Esophagus muscularis mucosa (tissue), 4 donors: ENCODE data around the gene GFRA4. TPM values are rescaled to one million over a fixed set of nuclear protein-coding genes. Genes with fewer than 3 reads are reported as not detected.

Experiments
- DNase-seq: peaks from one replicate; pipeline ENCODE4 v3.0.0-alpha.2; 2017; ENCODE audit errors: extremely low spot score
- H3K27ac ChIP-seq, 4 donors: fragments of 200-600 bp; sonication (generic); replicated peaks in 1 of 4; 1 replicate in 3 of 4; 2 replicates in 1 of 4; pipeline ENCODE4 v1.5.1; 2016 to 2019; ENCODE audit warnings: mild to moderate bottlenecking in 1 of 4
- H3K27me3 ChIP-seq, 4 donors: fragments of 200-600 bp; sonication (generic); one replicate each; pipeline versions ENCODE4 v1.5.1 to v1.6.0; 2016 to 2019
- H3K36me3 ChIP-seq, 4 donors: fragments of 200-600 bp; sonication (generic); one replicate each; pipeline ENCODE4 v1.5.1; 2016 to 2019
- H3K4me1 ChIP-seq, 4 donors: fragments of 200-600 bp; sonication (generic); one replicate each; pipeline ENCODE4 v1.5.1; 2016 to 2019
- H3K4me3 ChIP-seq, 4 donors: fragments of 200-600 bp; sonication (generic); 1 replicate in 2 of 4; 2 replicates in 2 of 4; pipeline ENCODE4 v1.5.1; 2016 to 2019; ENCODE audit warnings: mild to moderate bottlenecking in 4 of 4, moderate library complexity in 1 of 4
- H3K9me3 ChIP-seq, 4 donors: fragments of 200-600 bp; sonication (generic); 1 replicate in 3 of 4; 2 replicates in 1 of 4; pipeline ENCODE4 v1.5.1; 2016 to 2019
- CTCF ChIP-seq, 3 experiments: fragments of 200-600 bp in 2 of 3; fragments of 450-650 bp in 1 of 3; sonication (generic) in 2 of 3; IDR thresholded peaks; one replicate each; pipeline ENCODE4 v1.5.1; 2017 to 2019; ENCODE audit warnings: antibody characterized with exemption in 3 of 3, mild to moderate bottlenecking in 2 of 3, moderate library complexity in 1 of 3
- EP300 ChIP-seq: sonication (generic); formaldehyde crosslinking; IDR thresholded peaks from one replicate; pipeline ENCODE4 v1.6.1; 2017; ENCODE audit warnings: antibody characterized with exemption
- POLR2A ChIP-seq: fragments of 450-650 bp; IDR thresholded peaks from one replicate; pipeline ENCODE4 v1.6.1; 2017; ENCODE audit warnings: antibody characterized with exemption, moderate library complexity, mild to moderate bottlenecking, low read depth
- POLR2AphosphoS5 ChIP-seq, 2 donors: sonication (generic); formaldehyde crosslinking; IDR thresholded peaks; one replicate each; pipeline ENCODE4 v1.6.1; 2017; ENCODE audit warnings: antibody characterized with exemption in 2 of 2
- WGBS: methylation state at CpG from one replicate; pipeline ENCODE4 v1.1.5; 2018; 5-methylcytosine and 5-hydroxymethylcytosine counted together
- intact Hi-C: fragments of 100-400 bp; cut with DNase I; formaldehyde crosslinking; loops from one replicate; pipeline ENCODE4 v1.15.1; 2023
- total RNA-seq, 4 donors: library from RNA; depleted of rRNA; stranded (reverse); fragments of >200 nt; gene quantifications; one replicate each; pipeline versions ENCODE4 v1.1.0 to v1.2.1, GENCODE V29; 2016

The GFRA4 gene
- total RNA-seq, 4 donors from 2014 or later = not detected

GRCh38 chr20:3686421-3686820 lies 23.2 kb upstream of the GFRA4 start:
- peaks cover 21 to 43% (median 34%) of the 10 kb centered on the region in 4 donors for H3K4me1 ChIP-seq
- no peaks in the 10 kb centered on the region for H3K9me3 ChIP-seq
- H3K27me3 ChIP-seq = peaks cover 0 to 10% (median 0%) of the 10 kb centered on the region in 4 donors
- DNase-seq = no peak
- H3K4me3 ChIP-seq = no peak overlapping the region
- H3K27ac ChIP-seq = peak overlapping the region; percentile 69 to 84 (median 73)
- intact Hi-C loops = no loop called here
- TF ChIP-seq POLR2A (no peak), POLR2AphosphoS5 (IDR thresholded peaks at IDR 0.05) (no peak), CTCF (IDR thresholded peaks at IDR 0.05) (no peak), EP300 (no peak)
- 44% methylated on average over 5 of the region's 7 CpGs for WGBS
- no peaks in the 10 kb centered on the region for H3K36me3 ChIP-seq

GRCh38 chr20:3685341-3685740 lies 22.1 kb upstream of the GFRA4 start:
- Histone ChIP-seq H3K4me1 (peaks cover 21 to 54% (median 45%) of the 10 kb centered on the region in 4 donors), H3K4me3 (no peak overlapping the region), H3K27ac (no peak overlapping the region), H3K9me3 (no peaks in the 10 kb centered on the region), H3K36me3 (no peaks in the 10 kb centered on the region), H3K27me3 (peaks cover 0 to 12% (median 0%) of the 10 kb centered on the region in 4 donors)
- WGBS = 61% methylated on average over 7 of the region's 7 CpGs
- TF ChIP-seq POLR2A (no peak), EP300 (no peak), POLR2AphosphoS5 (IDR thresholded peaks at IDR 0.05) (no peak), CTCF (IDR thresholded peaks at IDR 0.05) (no peak)
- no peak for DNase-seq
- intact Hi-C loops = no loop called here

- TF ChIP-seq POLR2A (no peak), EP300 (no peak), POLR2AphosphoS5 (IDR thresholded peaks at IDR 0.05) (peak; percentile 3 to 65), CTCF (IDR thresholded peaks at IDR 0.05) (no peak)
- no peaks in the 10 kb centered on the region for H3K9me3 ChIP-seq
- 40% methylated on average over 11 of the region's 65 CpGs for WGBS
- H3K36me3 ChIP-seq = no peaks in the 10 kb centered on the region
- H3K27ac ChIP-seq = peak within 1 kb of the TSS; percentile 88 to 91 (median 90)
- H3K4me1 ChIP-seq = peaks cover 32 to 77% (median 70%) of the 10 kb centered on the region in 4 donors
- intact Hi-C loops = no loop called here
- peaks cover 0 to 12% (median 0%) of the 10 kb centered on the region in 4 donors for H3K27me3 ChIP-seq
- no peak for DNase-seq
- peak within 1 kb of the TSS; percentile 66 to 75 (median 66) for H3K4me3 ChIP-seq
Observed at GRCh38 chr20:3681931-3682781, 19.0 kb upstream of the GFRA4 start, which contains the start of gene ADAM33. ADAM33 (minus strand) TSS chr20:3682010; CDS start chr20:3682004, 6 bp downstream.

GRCh38 chr20:3681352-3681930 lies 18.2 kb upstream of the GFRA4 start:
- Histone ChIP-seq H3K4me3 (peak overlapping the region; percentile 66 to 75 (median 66)), H3K36me3 (no peaks in the 10 kb centered on the region), H3K9me3 (no peaks in the 10 kb centered on the region), H3K27me3 (peaks cover 0 to 12% (median 0%) of the 10 kb centered on the region in 4 donors), H3K4me1 (peaks cover 31 to 77% (median 70%) of the 10 kb centered on the region in 4 donors), H3K27ac (peak overlapping the region; percentile 88 to 91 (median 90))
- WGBS = 26% methylated on average over 17 of the region's 32 CpGs
- intact Hi-C loops = no loop called here
- no peak for DNase-seq
- no peak for TF ChIP-seq POLR2A
- no peak for TF ChIP-seq POLR2AphosphoS5 (IDR thresholded peaks at IDR 0.05)
- no peak for TF ChIP-seq EP300
- no peak for TF ChIP-seq CTCF (IDR thresholded peaks at IDR 0.05)
